Neural cell (in vitro differentiated cells): ENCODE results near the gene APBA2.

ENCODE experiments used
- CTCF ChIP-seq: fragments of 450-650 bp; IDR thresholded peaks from 2 replicates; pipeline ENCODE4 v1.5.1; 2014; ENCODE audit warnings: antibody characterized with exemption, mild to moderate bottlenecking, moderate library complexity; ENCODE audit not compliant: poor library complexity, severe bottlenecking
- EP300 ChIP-seq: fragments of 450-650 bp; conservative IDR thresholded peaks from 2 replicates; pipeline ENCODE4 v1.6.1; 2014; ENCODE audit warnings: antibody characterized with exemption, mild to moderate bottlenecking, moderate library complexity; ENCODE audit not compliant: poor library complexity, severe bottlenecking
- EZH2 ChIP-seq: fragments of 200-600, 300-800 bp; shearing (Covaris generic), sonication (generic); IDR thresholded peaks from 2 replicates; pipeline ENCODE4 v1.6.1; 2014; ENCODE audit warnings: antibody characterized with exemption, low read length, borderline replicate concordance, mild to moderate bottlenecking; ENCODE audit not compliant: insufficient read depth, poor library complexity, severe bottlenecking

GRCh38 chr15:29012097-29012496 is 126.3 kb downstream of the APBA2 start:
- TF ChIP-seq CTCF (no peak), EZH2 (no peak), EP300 (no peak)
